MM.1S (cell line): ENCODE results near the gene FGFBP1.

ENCODE experiments used
- CTCF ChIP-seq: fragments of 300-600 bp; sonication (generic); IDR thresholded peaks from 2 replicates; pipeline ENCODE4 v1.5.1; 2016; ENCODE audit warnings: antibody characterized with exemption, low read length, mixed read lengths
- EZH2phosphoT487 ChIP-seq: fragments of 300-600 bp; sonication (generic); IDR thresholded peaks from 2 replicates; pipeline ENCODE4 v1.6.1; 2018; ENCODE audit warnings: antibody characterized with exemption, low read length

GRCh38 chr4:15894393-15894792, 44.1 kb downstream of the FGFBP1 start:
- TF ChIP-seq CTCF (no peak), EZH2phosphoT487 (no peak)
